Activated naive CD4-positive, alpha-beta T cell treated with anti-CD3 and anti-CD28 coated beads, Interleukin-2, amount 50 U/mL, for 24 hours (primary cell): Measurements from ENCODE around the gene GLI2.

Source experiments
- H3K27ac Mint-ChIP-seq: one replicate; pipeline ENCODE4 v1.8.0; 2021; ENCODE audit warnings: mild to moderate bottlenecking, mixed read lengths
- H3K27me3 Mint-ChIP-seq: one replicate; pipeline ENCODE4 v1.8.0; 2021; ENCODE audit warnings: mixed read lengths
- H3K36me3 Mint-ChIP-seq: one replicate; pipeline ENCODE4 v1.8.0; 2021; ENCODE audit warnings: mixed read lengths
- H3K4me1 Mint-ChIP-seq: one replicate; pipeline ENCODE4 v1.8.0; 2021; ENCODE audit warnings: mixed read lengths
- H3K4me3 Mint-ChIP-seq: one replicate; pipeline ENCODE4 v1.8.0; 2021; ENCODE audit warnings: mild to moderate bottlenecking, mixed read lengths
- H3K9me3 Mint-ChIP-seq: one replicate; pipeline ENCODE4 v1.8.0; 2021; ENCODE audit warnings: mixed read lengths

GLI2 gene

GRCh38 chr2:120740765-120741524 lies 5.3 kb downstream of the GLI2 start:
- peaks cover 51% of the 10 kb centered on the region for H3K27me3 Mint-ChIP-seq
- no peak overlapping the region for H3K27ac Mint-ChIP-seq
- no peak overlapping the region for H3K4me3 Mint-ChIP-seq
- H3K36me3 Mint-ChIP-seq, result no peaks in the 10 kb centered on the region
- peaks cover 4% of the 10 kb centered on the region for H3K4me1 Mint-ChIP-seq
- no peaks in the 10 kb centered on the region for H3K9me3 Mint-ChIP-seq

- H3K27me3 Mint-ChIP-seq, result peaks cover 50% of the 10 kb centered on the region
Observed at GRCh38 chr2:120741571-120742561, 6.2 kb downstream of the GLI2 start.

DNA sequence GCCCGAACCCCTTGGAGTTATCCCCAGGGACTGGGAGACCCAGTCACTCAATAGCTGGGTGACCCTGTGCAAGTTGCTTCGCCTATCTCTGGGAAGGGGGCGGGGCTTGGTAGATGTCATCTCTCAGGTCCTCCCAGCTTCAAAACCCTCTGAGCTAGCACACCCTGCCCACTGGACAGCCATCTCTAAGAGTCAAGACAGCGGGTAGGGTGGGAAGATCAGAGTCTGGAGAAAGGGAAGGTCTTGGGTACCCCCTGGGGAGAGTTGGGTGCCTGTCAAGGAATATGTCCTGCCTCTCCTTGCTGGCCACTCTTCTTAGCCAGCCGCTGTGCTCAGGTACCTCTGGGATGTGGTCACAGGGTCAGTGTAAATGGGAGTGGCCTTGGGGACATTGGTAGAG lies 8.0 kb downstream of the GLI2 start:
- Mint-ChIP-seq H3K36me3 (no peaks in the 10 kb centered on the region), H3K4me3 (no peak overlapping the region), H3K4me1 (no peaks in the 10 kb centered on the region), H3K27ac (no peak overlapping the region), H3K9me3 (no peaks in the 10 kb centered on the region), H3K27me3 (peaks cover 36% of the 10 kb centered on the region)

More at GRCh38 chr2:120741571-120742561, 6.2 kb downstream of the GLI2 start:
- H3K36me3 Mint-ChIP-seq, result no peaks in the 10 kb centered on the region
- peaks cover 1% of the 10 kb centered on the region for H3K4me1 Mint-ChIP-seq
- no peaks in the 10 kb centered on the region for H3K9me3 Mint-ChIP-seq
- no peak overlapping the region for H3K27ac Mint-ChIP-seq
- no peak overlapping the region for H3K4me3 Mint-ChIP-seq

GRCh38 chr2:120744817-120745216 lies 9.1 kb downstream of the GLI2 start:
- Mint-ChIP-seq H3K4me1 (no peaks in the 10 kb centered on the region), H3K27me3 (peaks cover 31% of the 10 kb centered on the region), H3K36me3 (no peaks in the 10 kb centered on the region), H3K27ac (no peak overlapping the region), H3K9me3 (no peaks in the 10 kb centered on the region), H3K4me3 (no peak overlapping the region)

DNA sequence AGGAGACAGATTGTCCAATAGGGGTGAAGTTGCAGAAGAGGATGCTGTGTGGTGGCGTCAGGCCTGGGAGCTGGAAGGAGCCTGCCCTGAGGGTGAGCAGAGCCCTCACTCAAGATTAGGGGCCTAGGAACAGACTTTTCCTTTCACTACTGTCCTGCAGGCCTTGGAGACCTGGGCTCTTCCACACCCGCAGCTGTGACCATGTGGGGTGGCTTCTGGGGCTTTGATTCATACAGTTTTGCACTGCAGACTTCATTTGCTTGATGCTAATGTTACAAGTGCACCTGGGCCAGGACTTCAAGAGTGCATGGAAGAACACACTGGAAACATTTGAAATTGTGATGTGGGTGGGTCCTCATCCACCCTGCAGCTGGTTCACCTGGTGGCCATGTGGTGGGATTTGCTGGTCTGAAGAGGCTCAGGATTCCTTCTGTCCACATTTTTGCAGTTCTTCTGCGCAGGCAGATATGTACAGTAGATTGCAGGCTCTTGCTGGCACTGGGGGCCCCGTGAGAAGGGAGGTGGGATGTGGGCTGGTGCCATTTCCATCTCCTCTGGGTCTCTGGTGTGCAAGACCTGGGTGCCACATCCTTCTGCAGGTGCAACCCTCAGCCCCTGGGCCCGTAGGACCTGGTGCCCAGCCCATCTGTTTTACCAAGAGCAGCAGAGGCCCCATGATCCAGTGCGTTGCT lies 9.9 kb downstream of the GLI2 start:
- H3K36me3 Mint-ChIP-seq, result no peaks in the 10 kb centered on the region
- H3K27ac Mint-ChIP-seq, result no peak overlapping the region
- no peaks in the 10 kb centered on the region for H3K4me1 Mint-ChIP-seq
- H3K4me3 Mint-ChIP-seq, result no peak overlapping the region
- peaks cover 26% of the 10 kb centered on the region for H3K27me3 Mint-ChIP-seq
- no peaks in the 10 kb centered on the region for H3K9me3 Mint-ChIP-seq

GRCh38 chr2:120746144-120746543 lies 10.5 kb downstream of the GLI2 start:
- Mint-ChIP-seq H3K4me1 (no peaks in the 10 kb centered on the region), H3K27ac (no peak overlapping the region), H3K4me3 (no peak overlapping the region), H3K36me3 (no peaks in the 10 kb centered on the region), H3K9me3 (no peaks in the 10 kb centered on the region), H3K27me3 (peaks cover 24% of the 10 kb centered on the region)

GRCh38 chr2:120747281-120747680 lies 11.6 kb downstream of the GLI2 start:
- H3K4me1 Mint-ChIP-seq, result no peaks in the 10 kb centered on the region
- no peak overlapping the region for H3K4me3 Mint-ChIP-seq
- H3K27ac Mint-ChIP-seq, result no peak overlapping the region
- peaks cover 19% of the 10 kb centered on the region for H3K27me3 Mint-ChIP-seq
- H3K9me3 Mint-ChIP-seq, result no peaks in the 10 kb centered on the region
- no peaks in the 10 kb centered on the region for H3K36me3 Mint-ChIP-seq

DNA sequence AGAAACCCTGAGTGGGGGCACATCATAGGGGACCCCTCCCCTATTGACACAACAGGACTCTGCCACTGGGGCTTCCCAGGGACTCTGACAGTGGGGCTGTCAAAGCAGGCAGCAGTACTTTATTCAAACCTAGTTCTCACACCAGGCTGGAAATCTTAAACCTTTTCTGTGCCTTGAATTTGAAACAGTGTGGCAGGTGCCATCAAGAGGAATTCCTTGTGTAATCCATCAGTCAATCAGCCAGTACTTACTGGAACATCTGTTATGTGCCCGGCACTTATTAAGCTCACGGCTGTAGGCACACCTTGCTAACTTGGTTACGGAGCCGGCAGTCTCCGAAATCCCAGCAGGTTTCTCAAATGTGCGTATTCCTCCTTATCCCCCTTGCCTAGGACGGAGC lies 12.0 kb downstream of the GLI2 start:
- H3K36me3 Mint-ChIP-seq, result no peaks in the 10 kb centered on the region
- no peaks in the 10 kb centered on the region for H3K9me3 Mint-ChIP-seq
- H3K27ac Mint-ChIP-seq, result no peak overlapping the region
- no peak overlapping the region for H3K4me3 Mint-ChIP-seq
- no peaks in the 10 kb centered on the region for H3K4me1 Mint-ChIP-seq
- peaks cover 15% of the 10 kb centered on the region for H3K27me3 Mint-ChIP-seq

- H3K27ac Mint-ChIP-seq, result no peak overlapping the region
- H3K9me3 Mint-ChIP-seq, result no peaks in the 10 kb centered on the region
- H3K27me3 Mint-ChIP-seq, result peaks cover 10% of the 10 kb centered on the region
- no peak overlapping the region for H3K4me3 Mint-ChIP-seq
- H3K4me1 Mint-ChIP-seq, result no peaks in the 10 kb centered on the region
- no peaks in the 10 kb centered on the region for H3K36me3 Mint-ChIP-seq
Observed at GRCh38 chr2:120748310-120748709, 12.6 kb downstream of the GLI2 start.

- Mint-ChIP-seq H3K27me3 (peaks cover 9% of the 10 kb centered on the region), H3K4me3 (no peak overlapping the region), H3K9me3 (no peaks in the 10 kb centered on the region), H3K36me3 (no peaks in the 10 kb centered on the region), H3K4me1 (no peaks in the 10 kb centered on the region), H3K27ac (no peak overlapping the region)
Observed at GRCh38 chr2:120748741-120749140, 13.1 kb downstream of the GLI2 start.

DNA sequence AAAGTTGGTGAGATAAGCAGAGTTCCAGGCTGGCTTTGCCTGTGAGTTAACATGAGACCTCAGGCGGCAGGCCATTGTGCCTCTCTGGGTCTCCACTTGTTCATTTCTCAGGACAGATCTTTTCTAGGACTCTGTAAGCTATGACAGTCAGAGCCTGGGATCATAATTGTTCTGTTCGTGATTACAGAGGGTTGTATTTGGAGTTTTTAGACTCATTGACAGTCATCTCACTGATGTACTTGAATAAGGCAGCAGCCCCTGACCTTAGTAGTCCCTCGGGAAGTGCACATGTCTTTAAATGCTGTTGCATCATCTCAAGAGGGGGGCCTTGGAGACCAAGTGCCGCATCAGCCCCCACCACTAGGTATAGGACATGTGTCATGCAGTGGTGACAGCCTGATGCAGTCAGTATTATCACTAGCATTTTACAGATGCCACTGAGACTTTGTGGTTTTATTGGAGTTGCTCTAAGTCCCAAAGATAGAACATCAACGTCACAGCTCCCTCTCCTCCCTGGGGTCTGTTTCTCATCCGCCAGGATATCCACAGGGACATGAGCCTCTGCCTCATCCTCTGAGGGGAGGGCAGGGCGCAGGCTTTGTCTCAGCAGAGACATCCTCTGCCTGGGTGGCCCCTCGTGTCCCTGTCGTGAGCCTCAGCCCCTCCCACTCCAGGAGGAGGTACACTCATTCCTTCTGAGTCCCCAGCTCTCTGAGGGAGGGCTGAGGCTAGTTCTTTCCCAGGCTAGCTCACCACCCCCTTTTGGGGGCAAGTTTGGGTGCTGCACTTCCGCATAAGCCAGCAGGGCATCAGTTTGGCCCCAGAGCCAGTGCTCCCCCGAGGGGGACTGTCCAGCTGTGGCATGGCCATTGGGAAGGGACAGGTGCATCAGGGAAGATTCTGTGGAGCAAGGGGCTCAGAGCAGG lies 14.1 kb downstream of the GLI2 start:
- no peak overlapping the region for H3K27ac Mint-ChIP-seq
- no peak overlapping the region for H3K4me3 Mint-ChIP-seq
- H3K36me3 Mint-ChIP-seq, result no peaks in the 10 kb centered on the region
- H3K27me3 Mint-ChIP-seq, result peaks cover 5% of the 10 kb centered on the region
- no peaks in the 10 kb centered on the region for H3K9me3 Mint-ChIP-seq
- H3K4me1 Mint-ChIP-seq, result no peaks in the 10 kb centered on the region

DNA sequence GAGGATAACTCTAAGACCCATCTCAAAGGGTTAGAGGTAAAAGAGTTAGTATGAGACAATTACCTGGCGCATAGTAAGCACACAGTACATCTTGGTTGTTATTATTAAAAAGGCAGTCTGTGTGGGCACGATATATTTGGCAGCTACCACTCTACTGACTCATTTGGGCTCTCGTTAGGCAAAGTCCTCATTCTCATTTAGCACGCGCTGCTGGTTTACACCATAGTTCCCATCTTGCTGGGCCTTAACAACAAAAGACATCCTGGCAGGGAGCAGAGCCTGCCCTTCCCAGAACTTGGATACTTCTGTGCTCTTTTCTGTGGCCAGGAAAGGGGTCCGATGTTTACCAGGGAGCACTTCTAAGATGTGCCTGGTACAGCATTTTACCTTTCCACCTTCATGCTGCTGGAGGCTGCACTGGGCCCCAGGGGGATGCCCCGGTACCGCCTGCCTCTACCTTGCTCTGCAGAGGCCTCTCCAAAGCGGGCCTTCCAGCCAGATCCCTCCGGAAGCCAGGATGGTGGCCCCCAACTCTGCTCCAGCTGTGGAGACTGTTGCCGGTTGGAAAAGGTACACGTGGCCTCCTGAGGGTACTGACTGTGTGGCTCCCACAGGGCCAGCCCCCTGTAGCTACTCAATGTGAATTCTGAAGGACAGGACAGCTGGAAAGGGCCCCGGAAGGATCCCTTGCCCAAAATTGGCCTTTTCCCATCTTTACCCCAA lies 15.0 kb downstream of the GLI2 start:
- no peaks in the 10 kb centered on the region for H3K36me3 Mint-ChIP-seq
- no peak overlapping the region for H3K27ac Mint-ChIP-seq
- no peaks in the 10 kb centered on the region for H3K9me3 Mint-ChIP-seq
- no peaks in the 10 kb centered on the region for H3K4me1 Mint-ChIP-seq
- H3K27me3 Mint-ChIP-seq, result peaks cover 2% of the 10 kb centered on the region
- H3K4me3 Mint-ChIP-seq, result no peak overlapping the region

- Mint-ChIP-seq H3K4me3 (no peak overlapping the region), H3K36me3 (no peaks in the 10 kb centered on the region), H3K9me3 (no peaks in the 10 kb centered on the region), H3K27me3 (peaks cover 2% of the 10 kb centered on the region), H3K4me1 (no peaks in the 10 kb centered on the region), H3K27ac (no peak overlapping the region)
Observed at GRCh38 chr2:120751553-120751952, 15.9 kb downstream of the GLI2 start.
